Stimulated activated CD4-positive, alpha-beta T cell treated with anti-CD3 and anti-CD28 coated beads, Interleukin-1b, Interleukin-23, amount 100 ng/mL, for 4 hours (primary cell): ENCODE data around the gene LBHD2.

Source experiments
- DNase-seq, 2 donors: peaks; one replicate each; pipeline ENCODE4 v3.0.0-alpha.2; 2020; ENCODE audit warnings: low read depth in 2 of 2

LBHD2 gene

DNA sequence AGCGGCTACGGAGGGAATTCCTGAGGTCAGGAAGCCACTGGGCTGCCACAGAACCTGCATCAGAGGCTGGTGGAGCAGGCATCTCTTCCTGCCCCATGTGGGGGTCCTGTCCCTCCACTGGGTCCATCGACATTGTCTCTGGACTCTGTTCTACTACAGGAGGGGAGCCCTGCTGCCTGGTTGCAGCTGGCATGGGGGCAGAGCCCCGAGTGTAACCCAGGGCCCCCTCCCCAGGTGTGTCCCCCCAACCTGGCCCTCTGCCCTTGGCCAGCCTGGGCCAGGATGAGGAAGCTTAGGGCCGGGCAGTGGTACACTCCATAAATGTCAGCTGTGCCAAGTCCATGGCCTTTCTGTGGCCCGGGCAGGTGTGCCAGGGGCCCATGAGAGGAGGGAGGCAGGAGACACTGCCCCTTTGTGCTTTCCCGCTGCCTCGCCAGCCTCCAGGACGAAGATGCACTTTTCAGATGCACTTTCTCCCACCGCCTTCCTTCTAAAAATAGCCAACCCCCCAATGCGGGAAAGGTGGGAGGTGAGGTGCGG, 6.5 kb downstream of the LBHD2 start:
- no peak for DNase-seq

DNA sequence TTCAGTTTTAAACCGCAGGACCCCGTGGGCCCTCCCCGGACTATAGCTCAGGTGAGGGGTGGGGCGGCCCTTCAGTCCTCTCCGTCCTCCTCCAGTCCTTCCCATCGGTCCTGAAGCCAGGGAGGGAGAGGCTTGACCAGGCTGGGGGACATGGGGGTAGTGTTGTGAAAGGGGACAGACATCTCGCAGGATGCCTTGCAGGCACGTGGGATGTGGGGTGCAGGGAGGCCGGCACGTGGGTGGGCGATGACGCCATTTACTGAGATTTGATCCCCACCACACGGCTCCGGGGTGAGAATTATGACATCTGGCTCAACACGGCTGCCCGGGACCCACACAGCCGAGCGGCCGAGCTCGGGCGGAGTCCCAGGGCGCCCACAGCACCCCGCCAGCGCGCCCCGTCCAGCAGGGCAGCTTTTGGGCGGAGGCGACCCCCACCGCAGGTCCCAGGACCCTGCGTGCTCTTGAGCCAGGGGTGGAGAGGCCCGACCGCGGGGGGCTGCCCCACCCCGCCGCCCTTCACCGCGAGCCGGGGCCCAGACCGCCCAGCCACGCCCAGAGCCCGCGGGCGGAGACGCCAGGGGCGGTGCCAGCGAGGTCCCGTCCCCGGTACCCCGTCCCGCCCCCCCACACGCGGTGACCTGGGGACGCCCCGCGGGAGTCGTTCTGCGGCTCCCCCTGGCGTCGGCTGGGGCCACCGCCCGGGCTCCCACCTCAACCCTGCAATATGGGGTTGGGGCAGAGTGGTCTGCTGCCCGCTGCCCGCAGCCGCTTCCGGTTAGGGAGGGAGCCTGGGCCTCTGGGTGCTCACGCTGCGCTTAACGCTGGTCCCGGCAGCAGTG, 7.3 kb downstream of the LBHD2 start:
- DNase-seq = peak; percentile 71 to 81

DNA sequence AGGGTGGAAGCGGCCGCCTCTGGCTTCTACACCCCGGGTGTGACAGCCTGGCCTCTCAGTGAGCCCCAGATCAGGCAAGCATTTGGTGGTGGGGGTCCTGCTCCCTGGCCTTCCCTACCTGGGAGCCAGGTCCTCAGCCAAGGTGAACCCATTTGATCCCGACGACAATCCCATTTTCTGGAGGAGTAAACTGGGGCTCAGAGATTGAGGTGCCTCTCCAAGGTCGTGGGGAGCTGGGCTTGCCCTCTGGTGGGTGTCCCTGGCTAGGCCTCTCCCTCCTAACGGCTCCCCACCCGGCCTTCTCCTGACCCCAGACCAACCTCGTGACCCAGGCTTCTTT, 7.8 kb downstream of the LBHD2 start:
- DNase-seq = no peak

DNA sequence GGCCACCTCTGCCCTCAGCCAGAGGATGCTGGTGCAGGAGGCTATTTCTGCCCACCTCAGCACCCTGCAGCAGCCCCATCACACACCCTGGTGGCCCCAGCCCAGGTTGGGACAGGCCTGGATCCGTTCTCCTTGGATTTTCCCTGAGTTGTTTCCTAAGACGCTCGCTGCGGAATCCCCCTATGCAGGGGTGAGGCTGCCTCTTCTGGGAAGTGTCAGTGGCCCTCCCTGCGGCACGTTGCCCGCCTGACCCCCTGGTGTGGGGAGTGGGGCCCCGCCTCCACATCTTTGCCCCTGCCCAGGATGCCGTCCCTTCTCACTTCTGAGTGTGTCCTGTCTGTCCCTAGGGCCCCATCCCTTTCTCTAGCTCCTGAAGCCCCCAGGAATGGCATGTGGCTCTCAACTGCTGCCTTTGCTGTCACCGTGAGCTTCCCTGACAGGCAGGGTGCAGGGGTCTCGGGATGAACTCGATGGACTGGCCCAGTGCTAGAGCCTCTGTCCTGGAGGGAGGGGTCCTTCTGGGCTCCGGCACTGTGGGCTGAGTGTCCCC, 9.9 kb downstream of the LBHD2 start:
- DNase-seq = no peak

DNA sequence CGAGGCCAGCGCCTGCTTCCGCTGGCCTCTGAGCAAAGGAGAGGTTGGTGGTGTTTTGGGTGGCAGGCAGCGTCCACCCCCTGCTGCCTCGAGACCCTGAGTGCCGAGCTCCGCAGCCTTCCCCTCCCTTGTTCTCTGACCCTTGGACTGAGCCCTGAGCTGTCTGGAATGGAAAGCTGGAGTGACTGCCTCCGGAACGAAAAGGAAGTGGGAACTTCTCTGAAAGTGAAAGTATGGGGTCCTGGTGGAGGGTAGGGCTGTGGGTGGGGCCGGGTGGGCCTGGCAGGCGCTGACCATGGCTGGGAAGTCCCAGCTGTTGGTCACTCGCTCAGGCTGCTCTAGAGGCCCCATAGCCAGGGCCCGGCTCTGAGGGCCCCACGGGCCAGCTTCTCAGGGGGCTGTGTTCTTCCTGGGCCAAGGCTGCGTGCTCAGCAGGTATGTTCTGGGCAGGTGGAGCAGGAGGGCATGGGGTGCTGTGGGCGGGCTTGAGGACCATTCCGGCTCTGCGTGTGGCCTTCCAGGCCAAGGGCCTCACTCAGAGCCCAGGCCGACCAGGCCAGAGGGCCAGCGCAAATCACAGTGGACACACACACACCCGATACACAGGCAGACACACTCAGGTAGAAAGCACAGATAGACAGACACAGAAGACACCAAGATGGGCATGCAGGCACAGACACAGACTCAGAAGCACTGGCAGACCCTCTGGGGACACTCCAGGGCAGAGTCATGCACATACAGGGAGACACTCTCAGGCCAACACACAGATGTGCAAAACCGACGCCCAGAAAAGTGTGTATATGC, 10.6 kb downstream of the LBHD2 start, which contains the start of gene EXOC3L4:
Gene EXOC3L4, plus strand, starts transcription at position 320 of the 804 bp plus-strand sequence. CDS start 5,495 bp downstream, outside the sequence.
- no peak for DNase-seq

DNA sequence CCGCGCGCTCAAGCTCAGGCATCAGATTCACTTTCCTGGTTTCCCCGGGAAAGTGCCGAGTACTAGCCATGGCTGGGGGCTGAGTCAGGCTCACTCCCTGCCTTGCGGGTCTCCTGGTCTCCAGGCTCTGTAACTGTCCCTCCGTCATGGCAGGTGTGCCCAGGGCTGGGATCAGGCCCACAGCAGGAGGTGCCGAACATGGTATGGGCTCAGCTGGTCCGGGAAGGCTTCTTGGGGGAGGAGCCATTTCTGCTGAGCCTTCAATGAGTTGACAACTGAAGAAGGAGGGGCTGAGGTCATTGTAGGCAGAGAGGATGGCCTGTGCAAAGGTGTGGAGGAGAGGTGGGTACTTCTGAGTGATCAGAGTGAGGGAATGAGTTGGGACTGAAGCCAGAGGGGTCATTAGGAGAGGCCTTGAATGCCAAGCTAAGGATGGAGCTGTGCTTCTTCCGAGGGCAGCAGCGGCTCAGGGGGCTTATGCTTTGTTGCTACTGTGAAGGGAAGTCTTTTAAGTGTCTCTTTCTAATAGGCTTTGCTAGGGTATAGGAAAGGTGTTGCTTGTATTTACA, 11.3 kb downstream of the LBHD2 start:
- no peak for DNase-seq

DNA sequence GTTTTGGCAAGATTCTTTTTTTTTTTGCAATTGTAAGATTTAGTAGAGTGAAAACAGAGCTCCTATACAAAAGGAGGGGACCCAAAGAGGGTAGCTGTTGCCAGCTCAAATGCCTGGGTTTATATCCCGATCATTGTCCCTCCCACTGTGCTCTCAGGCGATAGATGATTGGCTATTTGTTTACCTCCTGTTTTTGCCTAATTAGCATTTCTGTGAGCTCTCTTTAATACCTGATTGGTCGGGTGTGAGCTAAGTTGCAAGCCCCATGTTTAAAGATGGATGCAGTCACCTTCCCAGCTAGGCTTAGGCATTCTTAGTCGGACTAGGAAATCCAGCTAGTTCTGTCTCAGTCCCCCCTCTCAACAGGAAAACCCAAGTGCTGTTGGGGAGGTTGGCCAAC, 12.4 kb downstream of the LBHD2 start:
- no peak for DNase-seq

DNA sequence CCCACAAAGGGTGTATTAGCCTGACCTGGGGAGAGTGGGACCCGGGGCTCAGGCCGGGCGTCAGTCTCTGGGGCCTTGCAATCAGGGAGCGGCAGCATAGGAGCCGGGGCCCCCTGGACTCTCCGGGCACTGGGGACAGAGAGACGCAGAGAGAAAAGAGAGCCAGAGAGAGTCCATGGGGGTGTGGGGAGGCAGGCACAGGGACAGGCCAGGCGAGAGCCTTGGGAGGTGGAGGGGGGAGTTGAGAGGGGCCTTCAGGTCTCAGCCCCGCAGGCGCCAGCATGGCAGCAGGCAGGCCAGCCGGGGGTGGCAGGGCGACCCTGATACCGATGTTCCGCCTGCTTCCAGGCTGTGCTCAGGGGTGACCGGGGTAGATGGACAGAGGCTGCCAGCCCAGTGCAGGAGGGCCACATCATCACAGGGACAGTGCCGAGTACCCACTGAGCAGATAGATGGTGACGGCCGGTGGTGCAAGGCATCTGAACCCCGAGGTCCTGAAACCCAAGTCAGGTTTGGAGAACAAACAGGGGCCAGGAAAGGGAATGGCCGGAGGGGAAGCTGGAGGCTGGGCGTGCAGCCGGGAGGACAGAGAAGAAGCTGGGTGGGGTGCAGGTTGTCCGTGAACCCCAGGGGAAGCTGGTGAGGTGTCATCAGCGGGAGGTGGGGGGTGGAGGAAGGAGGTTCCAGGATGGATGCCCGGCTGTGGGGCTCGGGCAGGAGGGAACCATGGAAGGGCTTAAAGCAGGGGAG, 13.4 kb downstream of the LBHD2 start:
- no peak for DNase-seq

DNA sequence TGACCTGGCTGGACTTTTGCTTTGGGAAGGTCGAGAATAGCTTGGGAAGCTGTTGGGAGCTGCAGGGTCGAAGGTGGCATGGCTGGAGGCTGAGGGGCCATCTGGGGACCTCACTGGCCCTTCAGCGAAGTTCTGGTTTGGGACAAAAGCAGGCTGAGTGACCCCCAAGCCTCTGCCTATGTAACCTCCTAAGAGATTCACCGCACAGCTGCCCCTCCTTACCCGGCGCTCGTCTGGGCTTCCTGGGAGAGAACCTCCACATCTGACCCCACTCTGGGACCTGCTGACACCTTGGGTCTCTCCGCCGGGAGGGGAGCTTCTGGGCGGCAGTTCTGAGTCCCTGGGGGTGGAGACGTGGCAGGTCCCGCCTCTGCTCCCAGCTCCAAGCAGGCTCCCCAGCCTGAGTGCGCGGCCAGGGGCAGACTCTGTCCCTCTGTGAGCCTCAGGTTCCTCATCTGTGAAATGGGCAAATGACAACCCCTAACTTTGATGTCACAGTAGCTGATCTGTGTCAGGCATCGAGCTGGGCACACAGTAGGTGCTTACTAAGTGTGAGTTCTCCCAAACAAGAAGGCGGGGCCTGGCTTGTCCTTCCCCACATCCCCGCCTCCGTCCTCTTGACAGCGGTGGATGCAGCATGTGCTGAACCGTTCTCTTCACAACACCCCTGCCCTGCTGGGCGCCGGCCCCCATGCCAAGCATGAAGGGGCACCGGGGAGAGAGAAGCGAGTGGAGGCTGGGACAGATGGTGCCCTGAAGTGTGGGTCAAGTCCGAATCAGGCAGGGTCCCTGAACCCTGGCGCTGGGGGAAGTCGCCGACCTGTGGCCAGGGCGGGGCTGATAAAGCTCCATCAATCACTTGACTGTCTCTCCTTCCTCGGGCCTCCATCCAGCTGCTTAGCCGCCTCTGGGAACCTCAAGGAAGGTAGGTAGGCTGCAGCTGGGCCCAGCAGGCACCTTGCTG, 14.3 kb downstream of the LBHD2 start:
- no peak for DNase-seq

DNA sequence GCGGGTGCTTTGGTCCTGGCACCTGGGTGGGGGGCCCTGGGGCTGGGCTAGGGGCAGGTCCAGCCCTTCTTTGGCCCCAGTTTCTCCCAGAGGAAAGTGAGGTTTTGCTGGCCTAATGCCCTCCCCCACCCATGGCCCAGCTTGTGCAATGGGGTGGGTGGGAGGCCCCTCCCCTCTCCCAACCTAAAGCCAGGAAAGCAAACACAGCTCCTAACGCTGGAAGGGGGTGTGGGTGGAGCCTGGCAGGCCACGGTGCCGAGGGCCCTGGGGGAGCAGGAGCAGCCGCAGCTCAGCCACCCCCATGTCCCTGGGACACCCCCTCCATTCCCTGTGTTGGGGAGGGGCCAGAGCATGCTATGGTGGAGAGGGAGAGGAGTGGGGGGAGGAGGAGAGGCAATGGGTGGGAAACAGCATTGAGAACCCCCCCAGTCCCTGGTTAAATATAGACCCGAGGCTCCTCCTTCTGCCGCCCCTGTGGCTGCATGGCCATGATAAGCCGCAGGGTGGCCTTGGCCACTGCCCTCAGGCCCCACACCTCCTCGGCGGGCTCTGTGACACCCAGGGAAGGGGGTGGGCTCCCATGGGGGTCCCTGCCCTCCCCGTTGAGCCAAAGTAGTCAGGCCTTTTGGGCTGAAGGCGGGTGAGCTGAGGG, 15.2 kb downstream of the LBHD2 start:
- DNase-seq = no peak

DNA sequence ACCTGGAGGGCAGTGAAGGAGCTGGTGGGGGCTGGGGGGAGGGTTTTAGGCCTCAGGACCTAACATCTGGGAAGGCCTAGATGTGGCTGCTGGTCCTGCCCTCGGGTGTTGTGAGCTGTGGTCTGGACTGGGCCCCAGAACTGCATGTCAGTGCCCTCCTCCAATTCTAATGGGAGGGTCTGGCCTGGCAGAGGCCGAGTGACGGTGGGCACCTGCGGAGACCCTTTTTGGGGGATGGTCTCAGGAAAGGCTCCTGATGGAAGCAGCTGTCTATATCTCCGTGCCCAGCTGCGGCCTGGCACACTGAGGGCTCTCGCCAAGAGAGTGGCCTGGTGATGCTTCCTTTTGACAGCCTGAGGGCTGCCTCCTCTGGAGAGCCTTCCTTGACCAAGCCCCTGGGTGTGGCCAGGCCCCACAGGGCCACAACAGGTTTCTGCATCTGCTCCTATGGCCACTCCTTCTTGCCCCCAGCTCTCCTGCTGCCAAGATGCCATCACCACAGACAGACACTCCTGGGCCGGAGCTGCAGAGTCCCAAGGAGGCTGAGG, 15.8 kb downstream of the LBHD2 start:
- no peak for DNase-seq

DNA sequence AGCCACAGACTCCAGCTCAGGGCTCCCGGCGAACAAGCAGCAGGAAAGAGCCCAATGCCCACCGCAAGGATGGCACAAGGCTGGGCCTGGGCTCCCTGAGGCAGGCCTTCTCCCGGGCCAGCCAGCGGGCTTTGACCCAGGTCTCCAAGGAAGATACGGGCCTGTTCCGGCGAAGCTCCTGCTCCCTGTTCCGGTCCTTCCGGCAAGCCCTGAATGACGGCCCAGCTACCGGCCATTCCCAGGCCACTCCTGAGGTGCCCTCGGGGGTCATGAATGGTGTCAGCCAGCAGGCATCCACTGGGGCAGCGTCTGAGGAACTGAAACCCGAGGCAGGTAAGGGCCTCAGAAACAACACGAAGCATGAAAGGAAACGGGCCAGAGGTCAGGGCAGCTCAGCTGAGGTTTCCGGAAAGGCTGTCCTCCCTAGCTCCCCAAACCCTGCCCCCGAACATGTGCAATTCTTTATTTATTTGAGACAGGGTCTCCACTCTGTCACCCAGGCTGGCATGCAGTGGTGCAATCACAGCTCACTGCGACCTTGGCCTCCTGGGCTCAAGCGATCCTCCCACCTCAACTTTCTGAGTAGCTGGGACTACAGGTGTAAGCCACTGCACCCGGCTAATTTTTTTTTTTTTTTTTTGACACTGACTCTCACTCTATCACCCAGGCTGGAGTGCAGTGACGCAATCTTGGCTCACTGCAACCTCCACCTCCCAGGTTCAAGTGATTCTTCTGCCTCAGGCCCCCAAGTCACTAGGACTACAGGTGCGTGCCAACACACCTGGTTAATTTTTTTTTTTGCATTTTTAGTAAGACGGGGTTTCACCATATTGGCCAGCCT, 16.5 kb downstream of the LBHD2 start:
- no peak for DNase-seq

DNA sequence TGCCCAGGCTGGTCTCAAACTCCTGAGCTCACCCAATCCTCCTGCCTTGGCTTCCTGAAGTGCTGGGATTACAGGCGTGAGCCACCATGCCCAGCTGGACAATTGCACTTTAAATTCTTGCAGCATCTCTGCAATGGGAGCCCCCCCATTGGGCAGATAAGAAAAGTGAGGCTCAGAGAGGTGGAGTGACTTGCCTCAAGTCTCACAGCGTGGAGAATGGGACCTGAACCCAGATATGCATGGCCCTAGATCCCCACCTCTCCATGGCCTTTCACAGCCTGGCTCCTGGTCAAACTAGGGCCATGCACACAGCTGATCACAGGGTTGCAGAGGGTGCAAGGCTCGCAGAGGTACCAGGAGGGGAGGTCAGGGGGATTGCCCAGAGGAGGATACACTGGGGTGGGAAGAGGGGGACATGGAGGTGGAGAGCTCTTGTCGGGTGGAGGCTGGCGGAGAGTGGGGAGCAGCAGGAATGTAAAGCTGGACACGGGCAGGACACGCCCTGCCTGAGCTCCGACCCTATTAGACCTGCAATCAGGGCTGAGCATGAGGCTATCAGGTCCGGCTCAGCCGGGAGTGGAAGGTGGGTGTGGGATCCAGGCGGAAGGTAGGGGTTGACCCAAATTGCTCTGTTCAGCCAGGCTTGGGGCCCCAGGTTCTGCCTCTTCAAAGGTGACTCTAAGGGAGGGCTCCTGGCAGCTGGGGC, 17.4 kb downstream of the LBHD2 start:
- no peak for DNase-seq

DNA sequence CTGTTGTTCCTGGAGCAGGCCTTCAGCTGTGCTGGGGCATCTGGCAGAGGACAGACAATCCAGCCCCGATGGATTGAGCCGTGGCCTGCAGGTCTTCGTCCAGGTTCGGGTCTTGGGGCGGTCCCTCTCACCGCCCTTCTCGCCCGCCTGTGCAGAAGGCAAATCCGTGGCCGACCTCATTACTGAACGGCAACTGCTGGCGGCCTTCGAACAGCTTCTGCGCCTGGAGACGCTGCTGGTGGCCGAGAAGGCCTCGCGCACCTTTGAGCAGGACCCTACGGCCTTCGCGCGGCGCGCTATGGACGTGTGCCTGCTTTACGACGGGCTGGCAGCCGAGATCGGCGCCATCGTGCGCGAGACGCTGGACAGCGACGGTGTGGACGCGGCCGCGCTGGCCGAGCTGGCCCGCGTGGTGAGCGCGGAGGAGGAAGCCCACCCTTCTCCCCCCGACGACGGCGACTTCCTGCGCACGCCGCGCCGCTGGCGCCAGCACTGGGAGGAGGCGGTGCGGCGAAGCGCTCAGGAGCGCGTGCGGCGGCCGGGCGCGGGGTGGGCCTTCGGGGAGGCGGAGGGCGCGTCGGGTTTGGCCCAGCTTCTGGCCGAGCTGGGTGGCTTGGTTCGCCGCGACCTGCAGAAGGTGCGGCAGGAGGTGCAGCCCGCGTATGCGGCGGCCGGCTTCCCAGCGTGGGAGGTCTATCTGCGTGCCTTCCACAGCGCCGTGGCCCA, 18.1 kb downstream of the LBHD2 start:
- DNase-seq = no peak

DNA sequence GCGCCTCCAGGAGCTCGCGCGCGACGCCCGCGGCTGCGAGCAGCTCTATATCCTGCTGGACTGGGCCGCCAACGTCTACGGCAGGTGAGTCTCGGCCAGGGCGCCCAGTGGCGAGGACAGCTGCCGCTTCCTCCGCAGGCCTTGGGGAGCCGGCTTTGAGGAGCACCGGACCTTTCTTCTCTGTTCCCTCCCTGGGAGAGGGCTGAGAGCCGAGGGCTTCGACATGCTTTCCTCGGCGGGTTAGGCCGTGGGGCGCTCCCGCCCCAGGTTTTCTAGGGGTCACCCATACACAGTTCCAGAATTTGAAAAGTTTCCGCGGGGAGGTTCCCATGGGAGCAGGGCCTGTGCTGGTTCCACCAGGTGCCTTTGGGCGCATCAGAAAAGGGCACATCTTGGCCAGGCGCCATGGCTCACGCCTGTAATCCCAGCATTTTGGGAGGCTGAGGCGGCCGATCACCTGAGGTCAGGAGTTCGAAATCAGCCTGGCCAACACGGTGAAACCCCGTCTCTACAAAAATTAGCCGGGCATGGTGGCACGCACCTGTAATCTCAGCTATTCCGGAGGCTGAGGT, 18.8 kb downstream of the LBHD2 start:
- DNase-seq = no peak

DNA sequence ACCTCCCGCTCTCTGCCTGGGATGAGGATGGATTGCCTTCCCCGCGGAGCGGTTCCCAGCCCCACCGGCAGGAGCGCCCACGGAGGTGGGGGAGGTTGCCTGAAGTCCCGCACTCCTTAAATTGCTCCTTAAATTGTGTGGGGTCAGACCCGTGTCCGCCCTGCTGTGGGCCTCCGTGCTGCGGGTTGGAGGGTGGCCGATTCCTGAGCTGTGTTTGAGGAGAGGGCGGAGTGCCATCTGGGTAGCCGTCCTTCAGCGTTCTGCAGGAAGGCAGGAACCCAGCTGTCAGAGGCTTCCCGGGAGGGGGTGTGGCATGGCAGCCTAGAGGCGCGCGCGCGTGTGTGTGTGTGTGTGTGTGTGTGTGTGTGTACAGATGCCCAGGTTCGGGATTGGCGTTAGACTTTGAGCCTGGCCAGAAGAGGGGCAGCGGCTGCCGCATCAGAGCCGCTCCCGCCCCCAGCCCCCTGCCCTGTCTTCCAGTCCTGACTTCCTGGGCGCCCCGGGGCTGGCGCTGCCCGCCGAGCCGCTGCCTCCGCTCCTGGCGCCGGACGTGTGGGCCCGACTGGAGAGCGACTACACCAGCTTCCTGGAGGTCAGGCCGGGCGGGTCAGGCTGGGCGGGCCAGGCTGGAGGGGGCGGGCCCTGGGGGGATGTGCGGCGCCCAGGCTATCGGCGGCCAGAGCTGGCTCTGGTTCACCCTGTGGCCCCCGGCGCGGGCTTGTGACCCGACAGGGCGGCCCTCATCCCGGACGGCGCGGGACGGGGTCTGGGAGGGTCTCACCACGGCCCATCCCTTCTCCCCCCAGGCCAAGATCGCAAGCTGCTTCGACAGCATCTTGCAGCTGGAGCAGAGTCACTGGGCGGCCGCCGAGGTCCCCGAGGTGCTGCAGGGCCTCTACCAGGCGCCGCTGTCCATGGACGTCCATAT, 19.7 kb downstream of the LBHD2 start:
- DNase-seq = no peak
